Occipital lobe (tissue), 2 donors: Measurements from ENCODE around the gene RIGI. TPM values are rescaled to one million over a fixed set of nuclear protein-coding genes. Genes with fewer than 3 reads are reported as not detected.
"Not testable (repeated sequence)": the region's sequence is repeated elsewhere in the genome, so short reads cannot be mapped to it uniquely, and the experiment has no call there.

Experiments used
- DNase-seq: peaks from one replicate; lab custom pipeline; 2025; lab: John Stamatoyannopoulos, UW
- total RNA-seq: library from RNA; depleted of rRNA; stranded (reverse); fragments of >200 nt; gene quantifications from one replicate; pipeline ENCODE4 v1.2.3, GENCODE V29; 2014

Gene RIGI
- total RNA-seq, result 10.9 TPM

DNA sequence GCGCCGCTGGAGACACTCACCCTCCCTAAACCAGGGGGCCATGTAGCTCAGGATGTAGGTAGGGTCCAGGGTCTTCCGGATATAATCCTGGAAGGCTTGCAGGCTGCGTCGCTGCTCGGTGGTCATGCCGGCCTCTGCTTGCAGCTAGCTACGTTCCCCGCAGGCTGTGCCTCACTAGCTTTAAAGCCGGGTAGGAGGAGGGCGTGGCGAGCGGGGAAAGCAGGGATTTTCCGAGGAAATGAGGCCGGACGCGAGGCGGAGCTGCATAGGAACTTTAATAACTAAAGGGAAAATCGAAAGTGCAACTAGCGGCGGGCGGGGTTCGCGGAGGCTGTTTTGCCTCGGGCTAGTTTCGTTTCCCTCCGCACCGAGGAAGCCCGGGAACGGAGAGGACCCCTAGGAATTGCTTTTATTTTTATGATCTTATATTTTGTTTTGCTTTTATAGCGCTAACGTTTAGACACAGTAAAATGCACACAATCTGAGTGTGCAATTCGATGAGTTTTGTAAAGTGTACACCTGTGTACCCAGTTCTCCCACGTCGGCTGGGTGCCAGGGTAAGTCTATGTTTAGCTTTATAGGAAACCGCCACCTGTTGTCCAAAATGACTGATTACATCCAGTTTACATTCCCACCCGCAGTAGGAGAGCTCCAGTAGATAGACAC, at the start of gene RIGI:
Gene RIGI (minus strand): TSS at position 156 of the 666 bp plus-strand sequence. CDS start 30 bp downstream, at position 126.
- DNase-seq, result peak; percentile 81

DNA sequence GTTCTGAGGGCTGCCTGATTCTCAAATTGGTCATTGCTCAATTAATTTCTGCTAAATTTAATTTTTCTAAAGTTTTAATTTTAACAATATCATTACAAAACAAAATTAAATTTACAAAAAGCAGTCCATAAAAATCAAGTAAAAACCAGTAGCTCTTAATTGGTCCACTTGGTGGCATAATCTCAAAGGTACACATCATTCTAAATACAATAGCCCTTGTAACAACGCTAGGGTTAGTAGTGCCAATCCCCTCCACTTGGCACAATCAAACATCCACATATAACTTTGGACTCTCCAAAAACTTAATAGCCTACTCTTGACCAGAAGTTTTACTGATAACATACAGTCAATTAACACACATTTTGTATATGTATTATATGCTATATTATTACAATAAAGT, 48.9 kb upstream of the RIGI start:
- no peak for DNase-seq

DNA sequence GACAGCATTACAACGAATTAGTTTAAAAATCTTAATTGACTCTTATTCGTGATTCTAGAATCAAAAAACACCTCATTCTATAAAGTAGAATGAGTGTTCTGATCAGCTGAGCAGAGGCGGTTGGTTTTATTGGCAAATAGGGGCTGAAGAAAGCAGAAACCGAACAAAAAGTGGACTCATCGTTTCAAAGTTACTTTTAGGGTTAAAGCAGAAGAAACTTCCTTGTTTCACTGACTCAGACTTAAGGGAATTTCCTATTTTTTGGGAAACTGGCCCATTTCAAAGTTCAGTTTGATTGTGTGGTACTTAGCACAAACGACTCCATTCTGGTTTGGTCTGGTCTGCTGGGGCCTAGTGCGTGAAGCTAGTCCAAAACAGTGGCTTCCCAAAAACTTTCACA, 47.8 kb upstream of the RIGI start:
- DNase-seq, result no peak

DNA sequence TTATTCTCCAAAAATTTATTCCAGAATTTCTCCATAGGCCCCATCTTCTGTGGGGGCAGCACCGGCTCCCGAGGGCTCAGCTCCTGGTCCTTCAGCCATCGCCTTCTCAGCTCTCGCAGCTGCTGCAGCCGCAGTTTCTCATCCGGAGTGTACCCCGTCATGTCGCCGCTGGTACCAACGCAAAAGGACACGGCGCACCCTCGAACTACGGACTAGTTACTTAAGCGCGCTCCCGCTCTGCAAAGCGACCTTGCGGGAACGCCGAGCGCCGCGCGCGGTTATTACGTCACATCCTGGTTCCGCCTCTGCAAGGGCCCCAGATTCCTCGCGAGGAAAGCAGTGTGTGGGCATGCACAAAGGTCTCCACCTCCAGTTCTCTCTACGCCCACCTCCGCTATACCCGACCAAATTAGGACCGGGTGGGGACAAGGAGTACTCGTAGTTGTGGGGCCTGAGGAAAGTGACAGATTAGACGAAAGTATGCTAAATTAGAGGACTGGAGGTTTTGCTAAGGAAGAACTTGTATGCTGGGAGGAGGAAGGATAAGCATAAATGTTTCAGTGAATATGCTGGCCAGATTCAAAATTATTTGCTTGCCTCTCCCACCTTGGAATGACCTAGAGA, 47.0 kb upstream of the RIGI start, which contains the start of gene NDUFB6:
Gene NDUFB6 (minus strand): TSS at position 260 of the 624 bp plus-strand sequence. CDS start 99 bp downstream, at position 161.
- peak; percentile 90 for DNase-seq

DNA sequence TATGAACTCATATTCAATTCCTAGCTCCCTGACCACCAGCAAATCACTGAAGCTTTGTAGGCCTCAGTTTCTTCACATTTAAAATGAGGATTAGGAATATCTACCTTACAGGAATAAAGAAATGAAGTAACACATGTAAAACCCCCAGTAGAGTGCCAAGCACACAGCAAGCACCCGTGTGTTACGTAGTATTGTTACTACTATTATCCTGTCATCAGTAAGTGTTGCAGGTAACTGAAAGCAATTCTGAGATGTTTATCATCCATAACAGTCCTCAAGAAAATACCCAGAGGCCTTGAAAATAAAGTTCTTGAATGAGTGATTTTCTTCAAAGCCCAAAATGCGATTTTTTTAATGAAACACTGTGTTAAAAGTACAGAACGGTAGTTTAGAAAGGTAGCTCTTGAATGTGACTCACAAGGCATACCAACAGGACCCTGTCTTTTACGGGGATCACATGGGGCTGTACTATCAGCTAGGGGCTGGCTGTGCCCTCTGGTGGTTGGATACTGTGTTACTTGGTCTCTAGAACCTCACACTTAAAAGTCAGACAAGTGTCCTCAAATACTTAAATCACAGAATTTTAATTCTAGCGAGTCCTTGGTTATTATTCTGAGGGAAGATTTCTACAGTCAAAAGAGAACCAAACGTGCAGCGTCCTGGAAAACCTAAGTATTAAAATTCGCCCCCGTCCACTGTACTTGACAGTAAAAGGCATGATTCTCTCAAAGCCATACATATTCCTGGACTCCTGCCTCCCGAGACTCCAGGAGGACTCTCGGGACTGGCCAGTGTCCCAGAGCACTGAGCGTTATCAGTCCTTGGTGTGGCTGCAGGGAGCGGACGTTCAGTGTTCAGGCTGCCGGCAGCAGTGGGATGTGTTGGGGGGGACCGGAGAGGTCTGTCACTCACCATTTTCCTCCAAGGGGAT, 46.2 kb upstream of the RIGI start:
- DNase-seq, result peak; percentile 29

DNA sequence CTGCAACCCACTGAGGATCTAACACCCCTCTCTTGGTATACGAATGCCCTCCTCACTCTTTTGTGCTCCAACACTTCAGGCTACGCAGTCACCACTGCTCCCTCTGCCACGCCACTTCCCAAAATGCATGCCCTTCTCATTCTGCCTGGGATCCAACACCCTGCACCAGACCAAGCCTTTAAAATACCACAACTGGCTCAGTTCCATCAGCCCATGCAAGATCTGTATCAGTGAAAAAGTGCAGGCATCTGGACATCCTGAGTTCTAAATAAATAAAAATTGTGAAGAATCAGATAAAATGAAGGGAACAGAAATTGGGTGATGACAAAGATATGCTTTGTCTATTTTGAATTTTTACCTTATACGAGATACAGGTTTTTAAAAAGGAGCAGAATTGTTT, 44.3 kb upstream of the RIGI start:
- DNase-seq, result no peak

DNA sequence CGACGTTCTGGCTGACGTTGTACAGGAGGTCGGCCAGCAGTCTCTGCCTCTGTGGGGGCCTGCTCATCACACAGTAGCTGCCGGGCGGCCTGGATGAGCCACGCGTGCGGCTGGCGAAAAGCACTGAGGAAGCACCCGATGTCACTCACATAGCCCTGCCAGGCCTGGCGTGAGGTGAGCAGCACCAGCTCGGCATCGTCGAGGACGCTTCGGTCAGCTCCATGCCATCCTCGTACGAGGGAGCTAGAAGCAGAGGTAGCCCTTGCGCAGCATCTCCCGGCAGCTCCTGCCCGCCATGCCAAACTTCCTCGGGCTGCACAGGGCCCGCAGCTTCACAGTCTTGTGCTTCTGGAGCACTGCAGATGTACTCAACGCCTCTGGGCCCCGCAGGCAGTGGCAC, 40.8 kb upstream of the RIGI start:
- DNase-seq, result no peak

DNA sequence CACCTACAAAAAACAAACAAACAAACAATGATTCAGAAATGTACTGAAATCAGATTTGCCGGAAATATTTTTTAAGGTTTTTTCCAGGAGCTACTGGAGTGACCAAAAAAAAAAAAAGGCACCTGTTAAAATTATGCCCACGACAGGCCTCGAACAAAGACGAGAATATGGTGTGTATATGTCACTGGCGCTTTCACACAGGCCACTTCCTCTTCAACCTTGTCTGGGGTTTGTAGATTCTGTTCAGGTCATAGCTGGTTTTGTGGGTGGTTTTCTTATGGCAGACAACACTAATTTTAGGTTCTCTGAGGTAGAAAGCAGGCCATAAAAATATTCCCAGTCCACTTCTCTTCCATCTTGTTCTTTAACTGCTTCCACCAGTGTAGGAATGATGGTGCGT, 40.0 kb upstream of the RIGI start:
- no peak for DNase-seq

DNA sequence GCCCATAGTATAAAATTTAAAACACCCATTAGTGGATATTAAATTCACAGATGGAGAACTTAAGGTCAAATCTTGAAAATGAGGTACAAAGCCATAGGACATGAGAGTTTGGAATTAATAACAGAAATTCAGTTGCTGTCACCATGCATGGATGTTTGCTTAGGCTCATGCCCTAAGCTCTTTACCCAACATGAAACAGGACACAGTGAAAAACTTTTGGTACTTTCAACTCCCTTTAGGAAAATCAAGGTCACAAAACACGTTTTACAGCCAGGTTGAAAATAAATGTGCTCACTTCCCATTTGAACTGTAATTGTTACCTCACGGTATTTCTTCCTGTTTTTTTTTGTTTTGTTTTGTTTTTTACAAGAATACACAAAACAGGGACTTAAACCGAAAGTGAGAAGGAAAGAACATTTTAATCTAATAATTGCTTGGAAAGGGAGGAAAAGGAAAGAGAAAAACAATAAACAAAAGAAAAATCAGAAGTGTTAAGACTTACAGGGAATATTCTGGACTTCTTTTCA, 32.5 kb upstream of the RIGI start:
- DNase-seq, result no peak

DNA sequence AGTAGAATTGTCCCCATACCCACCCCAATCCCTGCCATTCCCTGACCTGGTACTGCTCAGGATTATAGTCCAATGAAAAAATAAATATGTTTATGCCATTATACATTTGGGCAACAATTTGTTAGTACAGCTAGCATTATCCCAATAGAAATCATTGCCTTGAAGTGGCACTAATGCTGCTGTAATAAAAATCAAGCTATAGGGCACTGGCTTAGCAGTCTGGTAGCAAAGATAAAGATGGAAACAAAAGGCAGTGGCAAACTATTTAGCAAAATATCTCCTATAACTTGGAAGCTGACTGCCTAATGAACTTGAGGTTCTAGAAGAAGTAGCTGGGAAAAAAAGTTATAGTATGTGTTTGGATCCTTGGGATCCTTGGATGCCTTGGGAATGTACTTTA, 28.6 kb upstream of the RIGI start:
- DNase-seq, result no peak

DNA sequence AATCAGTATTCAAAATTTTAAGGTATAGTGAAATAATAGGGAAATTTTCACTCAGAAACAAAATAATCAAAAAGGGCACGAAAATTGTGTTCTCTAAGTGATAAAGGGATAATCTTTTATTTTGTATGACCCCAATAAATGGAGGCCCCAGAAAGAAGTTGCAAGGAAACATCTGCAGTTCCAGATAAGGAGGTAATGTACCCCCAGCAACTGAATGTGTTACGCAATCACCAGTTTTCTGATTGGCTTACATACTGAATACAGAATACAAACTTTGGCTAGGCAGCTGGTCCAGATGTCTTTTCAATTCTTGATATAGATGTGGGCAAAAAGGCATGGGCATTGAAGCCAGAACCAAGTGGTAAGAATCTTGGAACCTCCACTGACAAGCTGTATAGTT, 28.1 kb upstream of the RIGI start:
- DNase-seq, result no peak

DNA sequence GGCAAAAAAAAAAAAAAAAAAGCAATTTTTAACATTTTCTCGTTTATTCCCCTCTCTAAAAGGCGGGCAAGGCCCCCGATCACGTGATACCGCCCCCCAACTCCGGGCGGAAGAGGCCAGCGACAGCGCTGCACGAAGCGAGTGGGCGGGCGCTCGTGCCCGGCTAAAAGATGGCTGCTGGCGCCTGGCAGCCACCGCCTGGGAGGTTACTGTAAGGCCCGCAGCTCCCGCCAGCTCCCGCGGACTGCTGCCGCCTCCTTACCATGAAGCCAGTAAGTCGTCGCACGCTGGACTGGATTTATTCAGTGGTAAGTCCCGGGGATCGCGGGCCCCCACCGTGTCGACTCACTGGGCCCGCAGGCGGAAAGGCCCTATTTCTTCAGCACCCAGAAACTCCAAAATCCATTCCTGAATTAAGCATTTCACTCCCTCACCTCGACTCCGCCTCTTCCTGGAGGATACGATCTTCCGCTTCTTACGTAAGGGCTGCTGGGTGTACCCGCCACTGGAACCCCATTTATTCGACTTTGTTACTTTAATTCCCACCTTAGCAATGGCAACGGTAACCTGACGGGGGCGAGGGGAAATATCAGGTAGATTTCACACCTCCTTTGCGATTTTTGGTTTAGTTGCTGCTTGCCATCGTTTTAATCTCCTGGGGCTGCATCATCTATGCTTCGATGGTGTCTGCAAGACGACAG, 26.3 kb upstream of the RIGI start, which contains the start of the genes SMIM27 and TOPORS:
Gene SMIM27 (plus strand): TSS at position 156 of the 701 bp plus-strand sequence. CDS start 108 bp downstream, at position 264.
Gene TOPORS (minus strand): TSS at position 415 of the 701 bp plus-strand sequence. CDS start 150 bp downstream, at position 265.
- DNase-seq, result peak; percentile 92

DNA sequence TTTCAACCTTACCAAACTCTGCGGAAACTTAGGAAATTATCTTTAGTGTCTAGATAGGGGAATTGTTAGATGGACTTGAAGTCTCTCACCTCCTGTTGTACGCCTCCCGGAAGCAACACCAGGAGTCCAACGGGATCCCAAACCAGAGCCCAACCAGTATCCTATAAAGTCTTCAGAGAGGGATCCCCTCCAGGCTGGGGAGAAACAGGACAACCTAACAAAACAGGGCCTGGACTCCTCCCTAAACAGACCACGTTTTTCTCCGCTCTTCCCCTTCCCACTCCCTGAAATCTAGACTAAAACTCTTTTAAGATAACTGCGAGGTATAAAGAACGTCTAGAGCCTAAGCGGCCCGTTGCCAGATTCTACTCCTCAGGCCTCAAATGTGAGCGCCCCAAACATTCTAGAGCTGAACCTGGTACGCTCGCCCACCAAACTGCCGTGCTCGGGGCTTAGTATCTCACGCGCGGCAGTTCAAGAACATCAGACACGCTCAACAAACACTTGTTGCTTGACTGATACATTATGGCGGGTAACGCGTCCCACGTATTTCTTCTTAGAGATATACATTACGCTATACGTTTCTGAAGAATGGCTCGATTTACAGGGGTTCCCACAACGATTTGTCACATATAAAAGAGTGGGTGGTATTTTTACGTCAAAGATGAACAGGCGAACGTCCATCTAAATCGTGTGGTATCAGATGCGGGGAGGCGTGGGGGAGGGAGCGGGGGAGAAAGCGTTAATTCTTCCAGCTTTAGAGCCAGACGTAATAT, 25.5 kb upstream of the RIGI start:
- no peak for DNase-seq

DNA sequence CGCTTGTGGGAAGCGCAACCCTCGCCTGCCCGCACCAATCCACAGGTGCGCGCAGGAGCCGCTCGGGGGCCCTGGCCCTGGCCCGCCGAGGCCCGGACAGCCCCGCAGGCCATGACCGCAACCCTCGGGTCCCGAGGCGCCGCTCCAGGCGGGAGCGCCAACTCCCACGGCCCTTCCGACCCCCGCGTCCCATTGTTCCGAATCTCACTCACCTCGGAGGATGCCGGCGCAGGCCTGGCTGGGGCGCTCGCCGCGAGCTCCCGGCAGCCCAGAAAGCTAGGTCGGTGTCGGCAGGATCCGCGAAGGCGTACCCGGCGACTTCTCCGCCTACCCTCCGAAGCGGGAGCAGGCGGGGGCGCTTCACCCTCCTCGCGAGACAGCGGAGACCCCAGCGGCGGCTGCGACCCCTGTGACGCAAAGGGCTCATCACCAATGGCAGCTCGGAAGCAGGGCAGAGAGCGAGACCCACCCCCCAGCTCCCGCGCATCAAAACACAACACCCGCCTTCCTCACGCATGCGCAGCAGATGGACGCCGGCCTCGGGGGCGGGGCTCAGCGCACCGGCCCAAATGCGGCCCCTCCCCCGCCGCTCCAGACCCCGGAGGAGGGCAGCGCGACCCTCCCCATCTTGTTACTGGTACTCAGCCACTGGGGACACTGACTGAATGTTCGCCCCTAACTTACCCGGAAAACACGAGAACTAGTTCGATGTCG, 24.7 kb upstream of the RIGI start:
- peak; percentile 89 for DNase-seq

DNA sequence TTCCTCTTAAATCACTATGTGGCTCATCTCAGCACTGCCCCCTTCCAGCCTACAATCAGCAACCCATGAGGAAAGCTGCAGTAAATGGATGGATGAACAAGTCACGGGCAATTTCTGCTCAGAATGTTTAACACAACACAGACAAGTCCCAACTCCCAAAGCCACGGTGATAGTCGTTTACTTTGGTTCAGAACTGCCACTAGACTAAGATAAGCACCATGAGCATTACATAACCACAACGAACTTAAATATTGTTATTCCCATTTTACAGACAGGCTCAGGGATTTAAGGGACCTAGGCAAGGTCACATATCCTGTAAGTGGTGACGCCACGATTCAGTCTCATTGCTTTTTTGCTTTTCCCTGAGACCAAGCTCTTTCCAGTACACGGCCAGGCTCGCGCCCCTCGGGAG, 24.2 kb upstream of the RIGI start:
- peak; percentile 8 for DNase-seq

DNA sequence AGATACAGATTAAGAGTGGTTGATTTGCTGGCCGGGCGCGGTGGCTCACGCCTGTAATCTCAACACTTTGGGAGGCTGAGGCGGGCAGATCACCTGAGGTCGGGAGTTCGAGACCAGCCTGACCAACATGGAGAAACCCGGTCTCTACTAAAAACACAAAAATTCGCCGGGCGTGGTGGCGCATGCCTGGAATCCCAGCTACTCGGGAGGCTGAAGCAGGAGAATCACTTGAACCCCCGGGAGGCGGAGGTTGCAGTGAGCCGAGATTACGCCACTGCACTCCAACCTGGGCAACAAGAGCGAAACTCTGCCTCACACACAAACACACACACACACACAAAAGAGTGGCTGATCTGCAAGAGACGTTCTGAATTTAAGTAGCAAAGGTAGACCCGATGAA, 22.2 kb upstream of the RIGI start:
- DNase-seq, result not testable (repeated sequence)

DNA sequence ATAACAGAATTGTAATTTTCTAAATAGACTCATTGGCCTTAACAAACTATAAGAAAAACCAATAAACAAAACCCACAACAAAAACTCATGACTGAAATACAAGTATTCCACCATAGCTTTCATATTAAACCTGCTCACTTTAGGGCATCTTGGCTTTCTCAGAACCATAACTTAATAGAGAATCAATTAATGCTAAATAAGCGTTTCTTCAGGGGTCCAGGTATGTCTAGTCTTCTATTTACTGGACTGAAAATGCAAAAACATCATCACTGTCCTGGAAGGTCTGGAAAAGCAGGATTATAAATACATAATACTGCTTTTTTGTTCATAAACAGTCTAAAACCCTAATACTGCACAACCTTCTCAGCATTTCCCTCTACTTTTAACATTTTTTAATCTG, 19.9 kb upstream of the RIGI start:
- DNase-seq, result no peak

DNA sequence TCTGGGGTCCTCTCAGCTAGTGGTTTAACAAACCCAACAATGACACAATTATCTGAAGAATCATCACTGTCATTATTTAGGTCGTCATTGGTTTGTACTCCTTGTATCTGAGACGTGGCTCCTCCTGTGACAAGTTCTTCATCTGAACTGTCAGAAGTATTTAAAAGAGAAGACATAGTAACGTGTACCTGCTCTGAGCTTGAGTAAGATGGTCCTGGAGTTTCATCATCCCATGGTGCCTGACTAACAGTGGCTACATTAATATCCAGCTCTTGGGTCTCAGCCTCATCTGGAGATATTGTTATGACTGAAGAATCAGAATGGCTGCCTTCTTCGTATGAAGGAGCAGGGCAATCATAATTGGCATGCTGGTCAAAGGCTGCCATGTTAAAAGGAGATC, 17.1 kb upstream of the RIGI start:
- DNase-seq, result no peak

DNA sequence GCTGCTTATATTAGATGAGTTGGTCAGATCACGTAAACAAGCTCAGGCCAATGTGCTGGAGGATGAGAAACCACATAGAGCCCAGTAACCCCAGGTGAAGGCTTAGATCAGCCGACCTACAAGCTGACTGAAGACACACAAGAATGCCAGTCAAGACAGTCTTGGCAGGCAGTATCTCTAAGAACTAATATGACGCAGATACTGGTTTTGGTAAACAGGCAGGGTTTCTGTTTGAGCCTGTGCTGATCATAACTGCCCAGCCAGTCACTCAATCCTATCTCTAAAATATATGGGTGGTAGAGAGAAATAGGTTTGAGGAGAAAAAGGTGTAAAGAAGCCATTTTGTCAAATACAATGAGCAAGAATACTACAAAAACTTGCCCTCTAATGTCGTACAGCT, 7.8 kb upstream of the RIGI start:
- DNase-seq, result no peak

DNA sequence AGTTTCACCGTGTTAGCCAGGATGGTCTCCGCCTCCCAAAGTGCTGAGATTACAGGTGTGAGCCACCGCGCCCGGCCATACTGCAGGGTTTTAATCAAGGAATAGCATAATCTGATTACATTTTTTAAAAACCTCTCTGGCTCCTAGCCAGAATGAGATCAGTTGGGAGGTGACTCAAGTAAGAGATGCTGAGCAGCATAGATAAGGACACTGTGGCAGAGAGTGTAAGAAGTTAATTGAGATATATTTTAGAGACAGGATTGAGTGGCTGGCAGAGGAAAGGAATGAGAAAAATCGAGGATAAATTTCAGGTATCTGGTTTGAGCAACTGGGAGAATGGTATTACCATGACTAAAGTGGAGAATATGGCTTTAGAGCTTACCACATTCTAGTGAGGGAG, 7.3 kb upstream of the RIGI start:
- DNase-seq, result no peak
